HS-5 (cell line): ENCODE data around the gene TRIM63.

Experiments
- DNase-seq: peaks from one replicate; pipeline ENCODE4 v3.0.0-alpha.2; 2012; ENCODE audit warnings: low read depth

Gene TRIM63

GRCh38 chr1:26084844-26085243, 17.4 kb upstream of the TRIM63 start:
- no peak for DNase-seq

GRCh38 chr1:26084091-26084561, 16.7 kb upstream of the TRIM63 start:
- no peak for DNase-seq

- DNase-seq, result no peak
These were observed 15.8 kb upstream of the TRIM63 start for GRCh38 chr1:26083208-26083607.

- no peak for DNase-seq
These were observed 14.6 kb upstream of the TRIM63 start for GRCh38 chr1:26082020-26082350.

- no peak for DNase-seq
These were observed 14.0 kb upstream of the TRIM63 start for GRCh38 chr1:26081267-26082019.

GRCh38 chr1:26079960-26080814, 12.8 kb upstream of the TRIM63 start:
- no peak for DNase-seq

GRCh38 chr1:26079178-26079563, 11.7 kb upstream of the TRIM63 start:
- DNase-seq, result no peak

GRCh38 chr1:26078286-26079177, 11.1 kb upstream of the TRIM63 start:
- no peak for DNase-seq

- no peak for DNase-seq
These were observed 10.1 kb upstream of the TRIM63 start for GRCh38 chr1:26077524-26077923.

- DNase-seq, result no peak
These were observed 8.2 kb upstream of the TRIM63 start for GRCh38 chr1:26075421-26076144.

GRCh38 chr1:26072305-26072704, 4.9 kb upstream of the TRIM63 start:
- DNase-seq, result no peak

- DNase-seq, result no peak
These were observed 3.5 kb upstream of the TRIM63 start for GRCh38 chr1:26070963-26071342.

- DNase-seq, result no peak
These were observed 3.0 kb upstream of the TRIM63 start for GRCh38 chr1:26070296-26070962.

- no peak for DNase-seq
These were observed 2.5 kb upstream of the TRIM63 start for GRCh38 chr1:26069941-26070295.

- no peak for DNase-seq
These were observed 573 bp downstream of the TRIM63 start for GRCh38 chr1:26066857-26067256.

GRCh38 chr1:26066160-26066559, 1.3 kb downstream of the TRIM63 start:
- no peak for DNase-seq

- no peak for DNase-seq
These were observed 2.9 kb downstream of the TRIM63 start for GRCh38 chr1:26064553-26064952.

GRCh38 chr1:26060832-26061574, 6.4 kb downstream of the TRIM63 start:
- no peak for DNase-seq

GRCh38 chr1:26059906-26060305, 7.5 kb downstream of the TRIM63 start:
- DNase-seq, result no peak

- DNase-seq, result no peak
These were observed 9.3 kb downstream of the TRIM63 start for GRCh38 chr1:26058052-26058595.
